SK-N-MC (cell line): ENCODE measurements around the gene SLC30A2.

Experiments
- EZH2 ChIP-seq: fragments of 200-600 bp; sonication (generic); IDR thresholded peaks from one replicate; pipeline ENCODE4 v1.6.1; 2017; ENCODE audit warnings: antibody characterized with exemption
- POLR2AphosphoS5 ChIP-seq: IDR thresholded peaks from 2 replicates; pipeline ENCODE4 v1.6.1; 2012; ENCODE audit warnings: mild to moderate bottlenecking, low read depth, low read length, borderline replicate concordance

DNA sequence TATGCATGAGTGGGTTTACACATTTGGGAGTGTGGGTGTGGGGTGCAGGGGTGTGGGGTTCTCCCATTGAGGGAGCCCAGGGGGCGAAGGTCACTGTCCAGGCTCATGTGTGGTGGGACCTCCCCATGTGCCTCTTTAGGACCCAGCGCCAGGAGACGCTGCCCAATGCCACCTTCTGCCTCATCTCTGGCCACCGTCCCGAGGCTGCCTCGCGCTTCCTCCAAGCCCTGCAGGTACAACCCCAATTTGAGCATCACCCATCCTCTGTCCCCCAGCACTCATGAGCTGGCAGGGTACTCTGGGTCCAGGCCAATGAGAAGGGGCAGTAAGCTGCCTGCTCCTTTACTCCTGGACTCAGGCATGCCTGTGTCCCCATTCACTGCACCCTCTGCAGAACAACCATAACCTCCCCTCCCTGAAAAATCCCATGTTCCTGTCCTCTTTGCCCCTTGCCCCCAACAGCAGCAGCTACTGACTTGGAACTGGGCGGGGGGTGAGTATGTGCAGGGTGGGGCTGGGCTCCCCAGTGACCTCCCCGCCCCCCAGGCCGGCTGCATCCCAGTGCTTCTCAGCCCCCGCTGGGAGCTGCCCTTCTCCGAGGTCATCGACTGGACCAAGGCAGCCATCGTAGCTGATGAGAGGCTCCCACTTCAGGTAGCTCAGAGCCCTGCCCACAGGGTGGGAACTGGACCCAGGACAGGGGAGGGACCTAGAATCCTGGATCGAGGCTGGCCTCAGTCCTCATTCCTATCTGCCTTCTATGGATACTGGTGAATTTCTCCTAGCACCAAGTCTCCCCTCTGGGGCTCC lies 16.7 kb downstream of the SLC30A2 start:
- TF ChIP-seq POLR2AphosphoS5 (no peak), EZH2 (no peak)
